HG03442 (cell line): ENCODE results near the gene IQGAP2.

Source experiments
- ATAC-seq: cut with Tn5 transposase; IDR thresholded peaks from one replicate; pipeline ENCODE4 v1.9.1; 2021; ENCODE audit warnings: mild to moderate bottlenecking, moderate library complexity; ENCODE audit not compliant: unreplicated experiment

IQGAP2 gene

GRCh38 chr5:76634661-76635060 lies 231.6 kb downstream of the IQGAP2 start:
- ATAC-seq, result no peak

- no peak for ATAC-seq
Observed at GRCh38 chr5:76637490-76637889, 234.4 kb downstream of the IQGAP2 start.

- ATAC-seq, result no peak
Observed at GRCh38 chr5:76638479-76638878, 235.4 kb downstream of the IQGAP2 start.

GRCh38 chr5:76641514-76642120 lies 238.5 kb downstream of the IQGAP2 start:
- ATAC-seq, result no peak

- no peak for ATAC-seq
Observed at GRCh38 chr5:76642390-76643040, 239.4 kb downstream of the IQGAP2 start.

GRCh38 chr5:76643371-76643770 lies 240.3 kb downstream of the IQGAP2 start:
- no peak for ATAC-seq

- no peak for ATAC-seq
Observed at GRCh38 chr5:76649140-76649539, 246.1 kb downstream of the IQGAP2 start.

- ATAC-seq, result no peak
Observed at GRCh38 chr5:76652809-76653414, 249.8 kb downstream of the IQGAP2 start.

- ATAC-seq, result no peak
Observed at GRCh38 chr5:76657091-76657490, 254.0 kb downstream of the IQGAP2 start.

GRCh38 chr5:76657683-76658311 lies 254.7 kb downstream of the IQGAP2 start:
- no peak for ATAC-seq

GRCh38 chr5:76660360-76660759 lies 257.3 kb downstream of the IQGAP2 start:
- no peak for ATAC-seq

- ATAC-seq, result no peak
Observed at GRCh38 chr5:76662521-76662920, 259.4 kb downstream of the IQGAP2 start.

- ATAC-seq, result no peak
Observed at GRCh38 chr5:76663573-76663972, 260.5 kb downstream of the IQGAP2 start.

GRCh38 chr5:76664079-76664478 lies 261.0 kb downstream of the IQGAP2 start:
- ATAC-seq, result no peak

GRCh38 chr5:76667495-76667894 lies 264.4 kb downstream of the IQGAP2 start:
- ATAC-seq, result no peak

GRCh38 chr5:76669245-76669644 lies 266.2 kb downstream of the IQGAP2 start:
- no peak for ATAC-seq

- no peak for ATAC-seq
Observed at GRCh38 chr5:76670508-76670907, 267.4 kb downstream of the IQGAP2 start.

- no peak for ATAC-seq
Observed at GRCh38 chr5:76672242-76672641, 269.2 kb downstream of the IQGAP2 start.

- ATAC-seq, result no peak
Observed at GRCh38 chr5:76673125-76673524, 270.0 kb downstream of the IQGAP2 start.

GRCh38 chr5:76674330-76675066 lies 271.4 kb downstream of the IQGAP2 start:
- ATAC-seq, result no peak

GRCh38 chr5:76675364-76675763 lies 272.3 kb downstream of the IQGAP2 start:
- ATAC-seq, result no peak
